GM21528 (cell line): ENCODE measurements around the gene TRPC4AP.
"Not testable (repeated sequence)": the region's sequence is repeated elsewhere in the genome, so short reads cannot be mapped to it uniquely, and the experiment has no call there.

ENCODE experiments used
- ATAC-seq: cut with Tn5 transposase; IDR thresholded peaks from one replicate; pipeline ENCODE4 v1.9.1; 2021; ENCODE audit warnings: mild to moderate bottlenecking, moderate library complexity; ENCODE audit not compliant: unreplicated experiment, low FRiP score

The TRPC4AP gene

GRCh38 chr20:35060168-35060567 is 32.4 kb downstream of the TRPC4AP start:
- no peak for ATAC-seq

GRCh38 chr20:35059612-35060011 is 33.0 kb downstream of the TRPC4AP start:
- ATAC-seq, result no peak

GRCh38 chr20:35059110-35059509 is 33.5 kb downstream of the TRPC4AP start:
- no peak for ATAC-seq

- no peak for ATAC-seq
Observed at GRCh38 chr20:35055445-35056276, 36.9 kb downstream of the TRPC4AP start.

- ATAC-seq, result no peak
Observed at GRCh38 chr20:35054814-35055213, 37.8 kb downstream of the TRPC4AP start.

GRCh38 chr20:35052616-35053015 is 40.0 kb downstream of the TRPC4AP start:
- ATAC-seq, result not testable (repeated sequence)

GRCh38 chr20:35049776-35050352 is 42.7 kb downstream of the TRPC4AP start:
- ATAC-seq, result no peak

GRCh38 chr20:35048739-35049138 is 43.9 kb downstream of the TRPC4AP start:
- no peak for ATAC-seq

GRCh38 chr20:35042268-35042667 is 50.3 kb downstream of the TRPC4AP start:
- ATAC-seq, result no peak

- ATAC-seq, result no peak
Observed at GRCh38 chr20:35040646-35041045, 52.0 kb downstream of the TRPC4AP start.

- ATAC-seq, result no peak
Observed at GRCh38 chr20:35039846-35040489, 52.6 kb downstream of the TRPC4AP start.

GRCh38 chr20:35039146-35039545 is 53.5 kb downstream of the TRPC4AP start:
- ATAC-seq, result no peak

GRCh38 chr20:35034145-35034544 is 58.5 kb downstream of the TRPC4AP start:
- ATAC-seq, result no peak

GRCh38 chr20:35030136-35030535 is 62.5 kb downstream of the TRPC4AP start:
- ATAC-seq, result no peak

GRCh38 chr20:35027301-35027700 is 65.3 kb downstream of the TRPC4AP start:
- ATAC-seq, result no peak

GRCh38 chr20:35025116-35025515 is 67.5 kb downstream of the TRPC4AP start:
- no peak for ATAC-seq

GRCh38 chr20:35023624-35024023 is 69.0 kb downstream of the TRPC4AP start:
- no peak for ATAC-seq

- no peak for ATAC-seq
Observed at GRCh38 chr20:35021831-35022230, 70.8 kb downstream of the TRPC4AP start.

GRCh38 chr20:35021063-35021462 is 71.5 kb downstream of the TRPC4AP start:
- ATAC-seq, result no peak

GRCh38 chr20:35020108-35020928 is 72.3 kb downstream of the TRPC4AP start:
- no peak for ATAC-seq
